GM13977 (cell line): Measurements from ENCODE around the gene ADGRD2.

ENCODE experiments used
- DNase-seq: peaks from one replicate; pipeline ENCODE4 v3.0.0; 2012; ENCODE audit warnings: low spot score
- CTCF ChIP-seq: IDR thresholded peaks from 2 replicates; pipeline ENCODE4 v1.5.1; 2012; ENCODE audit warnings: mild to moderate bottlenecking, control low read depth; ENCODE audit not compliant: insufficient read depth; ENCODE audit errors: extremely low read depth, missing control alignments
- in situ Hi-C: fragments of 300-500 bp; cut with MboI; formaldehyde crosslinking; loops from one replicate; pipeline ENCODE4 v1.12.0; 2022; ENCODE audit warnings: low sequenced_read_pairs, low pct_unique_long_range_greater_than_20kb, mixed read lengths, inconsistent platforms; ENCODE audit not compliant: unreplicated experiment

Gene ADGRD2

GRCh38 chr9:124412228-124412575, 38.0 kb upstream of the ADGRD2 start:
- in situ Hi-C loops = no loop called here
- no peak for TF ChIP-seq CTCF
- DNase-seq = no peak

GRCh38 chr9:124414612-124415011, 35.6 kb upstream of the ADGRD2 start:
- no peak for TF ChIP-seq CTCF
- in situ Hi-C loops = no loop called here

GRCh38 chr9:124415102-124415851, 35.0 kb upstream of the ADGRD2 start, which contains the start of gene PSMB7:
PSMB7 (minus strand) TSS chr9:124415442; CDS start chr9:124415425, 17 bp downstream.
- in situ Hi-C loops = no loop called here
- TF ChIP-seq CTCF = peak; percentile 70
- DNase-seq = peak; percentile 93

More at GRCh38 chr9:124414612-124415011, 35.6 kb upstream of the ADGRD2 start:
- DNase-seq = no peak

GRCh38 chr9:124415852-124416484, 34.3 kb upstream of the ADGRD2 start:
- no peak for DNase-seq
- in situ Hi-C loops = no loop called here
- TF ChIP-seq CTCF = no peak

- no peak for TF ChIP-seq CTCF
- in situ Hi-C loops = no loop called here
- no peak for DNase-seq
Measured at GRCh38 chr9:124419832-124420489, 30.3 kb upstream of the ADGRD2 start.

- in situ Hi-C loops = no loop called here
- no peak for DNase-seq
- TF ChIP-seq CTCF = no peak
Measured at GRCh38 chr9:124420991-124421543, 29.2 kb upstream of the ADGRD2 start.
